A549 (cell line): ENCODE data around the gene TUBA1C. TPM values are rescaled to one million over a fixed set of nuclear protein-coding genes. Genes with fewer than 3 reads are reported as not detected.

Experiments
- ATAC-seq, 2 experiments: fragments of 200-7000 bp in 1 of 2; fragments of >200 bp in 1 of 2; cut with Nextera tagmentation in 1 of 2; cut with Tn5 transposase in 1 of 2; 3 replicates each; pipeline versions ENCODE4 v1.8.0 to v1.9.1; 2018 to 2020; ENCODE audit warnings: mild to moderate bottlenecking in 1 of 2, moderate library complexity in 1 of 2
- CTCF ChIA-PET: fragments of 300-600 bp; sonication (Branson Sonifier 250); formaldehyde crosslinking; extraction: SDS; loops from one replicate; lab custom pipeline; 2021; ENCODE audit warnings: antibody characterized with exemption, inconsistent platforms; lab: Yijun Ruan, JAX
- POLR2A ChIA-PET: fragments of 350-600 bp; formaldehyde crosslinking; extraction: SDS; loops from one replicate; lab custom pipeline; 2021; ENCODE audit warnings: antibody characterized with exemption, inconsistent platforms; lab: Yijun Ruan, JAX
- DNase-seq, 2 experiments: peaks; one replicate each; pipeline versions ENCODE4 v3.0.0 to v3.0.0-alpha.2; 2011 to 2016; ENCODE audit warnings: low read depth in 1 of 2, low spot score in 1 of 2
- FAIRE-seq: peaks from 2 replicates; lab custom pipeline; 2011; peaks lifted over from hg19 to GRCh38; lab: Jason Lieb, UNC
- H3K27ac ChIP-seq, 2 experiments: fragments of >200 bp; sonication (Bioruptor Twin); formaldehyde crosslinking; 3 replicates each; pipeline ENCODE4 v1.5.1; 2016 to 2017
- H3K4me1 ChIP-seq: fragments of >200 bp; sonication (Bioruptor Twin); formaldehyde crosslinking; 3 replicates; pipeline ENCODE4 v1.6.1; 2016
- H3K4me2 ChIP-seq: fragments of >200 bp; sonication (Bioruptor Twin); formaldehyde crosslinking; 3 replicates; pipeline ENCODE4 v1.6.1; 2016
- H3K4me3 ChIP-seq: fragments of >200 bp; sonication (Bioruptor Twin); formaldehyde crosslinking; 3 replicates; pipeline ENCODE4 v1.5.1; 2016
- H3K9me3 ChIP-seq: fragments of >200 bp; sonication (Bioruptor Twin); formaldehyde crosslinking; 3 replicates; pipeline ENCODE4 v1.6.1; 2016
- BCL3 ChIP-seq: fragments of >200 bp; sonication (Bioruptor Twin); formaldehyde crosslinking; IDR thresholded peaks from 3 replicates; pipeline ENCODE4 v1.6.1; 2016
- CBX2 ChIP-seq: fragments of 200-600 bp; sonication (generic); IDR thresholded peaks from 2 replicates; pipeline ENCODE4 v1.6.1; 2016; ENCODE audit warnings: low read depth, mild to moderate bottlenecking, borderline replicate concordance
- CBX8 ChIP-seq: fragments of 200-600 bp; sonication (generic); IDR thresholded peaks from 2 replicates; pipeline ENCODE4 v1.6.1; 2016
- CHD2 ChIP-seq: fragments of 150-350 bp; IDR thresholded peaks from 2 replicates; pipeline ENCODE4 v1.6.1; 2014; ENCODE audit warnings: low read length; ENCODE audit not compliant: partially characterized antibody
- EP300 ChIP-seq, 2 experiments: fragments of >200 bp; sonication (Bioruptor Twin); formaldehyde crosslinking; IDR thresholded peaks; 2 replicates in 1 of 2; 3 replicates in 1 of 2; pipeline ENCODE4 v1.6.1; 2016 to 2017
- HDAC2 ChIP-seq: fragments of 200-600 bp; sonication (generic); IDR thresholded peaks from 2 replicates; pipeline ENCODE4 v1.6.1; 2016
- HEYL ChIP-seq: fragments of 250-450 bp; sonication (Bioruptor Pico); IDR thresholded peaks from 2 replicates; pipeline ENCODE4 v1.8.0; 2021; ENCODE audit warnings: mild to moderate bottlenecking, moderate library complexity
- HOXA7 ChIP-seq: fragments of 250-450 bp; sonication (Bioruptor Pico); IDR thresholded peaks from 2 replicates; pipeline ENCODE4 v1.5.0; 2020; ENCODE audit warnings: mild to moderate bottlenecking, moderate library complexity
- HOXB5 ChIP-seq: fragments of 250-450 bp; sonication (Bioruptor Pico); IDR thresholded peaks from 2 replicates; pipeline ENCODE4 v1.5.0; 2020; ENCODE audit warnings: mild to moderate bottlenecking, moderate library complexity
- JUN ChIP-seq, 2 experiments: fragments of >200 bp; sonication (Bioruptor Twin); formaldehyde crosslinking; IDR thresholded peaks; 2 replicates in 1 of 2; 3 replicates in 1 of 2; pipeline ENCODE4 v1.6.1; 2016 to 2017
- JUNB ChIP-seq: fragments of >200 bp; sonication (Bioruptor Twin); formaldehyde crosslinking; IDR thresholded peaks from 2 replicates; pipeline ENCODE4 v1.6.1; 2016
- KDM1A ChIP-seq: fragments of 200-600 bp; sonication (generic); IDR thresholded peaks from 2 replicates; pipeline ENCODE4 v1.6.1; 2016; ENCODE audit warnings: low read depth, mild to moderate bottlenecking
- KDM5A ChIP-seq: fragments of 200-600 bp; sonication (generic); IDR thresholded peaks from 2 replicates; pipeline ENCODE4 v1.6.1; 2016; ENCODE audit warnings: antibody characterized with exemption, mild to moderate bottlenecking
- MAFK ChIP-seq: fragments of 450-650 bp; IDR thresholded peaks from 2 replicates; pipeline ENCODE4 v1.6.1; 2014; ENCODE audit not compliant: partially characterized antibody
- MAZ ChIP-seq: fragments of 150-350 bp; IDR thresholded peaks from 2 replicates; pipeline ENCODE4 v1.6.1; 2014; ENCODE audit warnings: antibody characterized with exemption, low read depth, low read length, borderline replicate concordance
- NFE2L2 ChIP-seq: fragments of 150-350 bp; conservative IDR thresholded peaks from 2 replicates; pipeline ENCODE4 v1.6.1; 2014; ENCODE audit warnings: low read length
- NPAS2 ChIP-seq: fragments of 250-450 bp; sonication (Bioruptor Pico); IDR thresholded peaks from 2 replicates; pipeline ENCODE4 v1.8.0; 2022; ENCODE audit warnings: mild to moderate bottlenecking, moderate library complexity, borderline replicate concordance
- PBX3 ChIP-seq: IDR thresholded peaks from 2 replicates; pipeline ENCODE4 v1.6.1; 2012
- PHF8 ChIP-seq: fragments of 200-600 bp; sonication (generic); IDR thresholded peaks from 2 replicates; pipeline ENCODE4 v1.6.1; 2016; ENCODE audit warnings: low read depth, mild to moderate bottlenecking, antibody characterized with exemption, moderate library complexity, borderline replicate concordance
- POLR2A ChIP-seq: IDR thresholded peaks from 2 replicates; pipeline ENCODE4 v1.6.1; 2012; ENCODE audit warnings: mild to moderate bottlenecking, low read length
- POLR2AphosphoS2 ChIP-seq: conservative IDR thresholded peaks from 2 replicates; pipeline ENCODE4 v1.6.1; 2012; ENCODE audit warnings: low read length, improper control_type of control experiment, inconsistent platforms
- RCOR1 ChIP-seq: fragments of 150-350 bp; IDR thresholded peaks from 2 replicates; pipeline ENCODE4 v1.6.1; 2014; ENCODE audit warnings: antibody characterized with exemption, low read length, low read depth
- REST ChIP-seq: fragments of 200-600 bp; sonication (generic); IDR thresholded peaks from 2 replicates; pipeline ENCODE4 v1.6.1; 2016; ENCODE audit warnings: antibody characterized with exemption, mild to moderate bottlenecking, moderate library complexity
- RFX5 ChIP-seq: fragments of 450-650 bp; IDR thresholded peaks from 2 replicates; pipeline ENCODE4 v1.7.1; 2014; ENCODE audit warnings: antibody characterized with exemption, mild to moderate bottlenecking, moderate library complexity
- RNF2 ChIP-seq: fragments of 200-600 bp; sonication (generic); IDR thresholded peaks from 2 replicates; pipeline ENCODE4 v1.6.1; 2016; ENCODE audit warnings: low read depth, mild to moderate bottlenecking, antibody characterized with exemption, moderate library complexity, borderline replicate concordance
- TFCP2L1 ChIP-seq: fragments of 250-450 bp; sonication (Bioruptor Pico); IDR thresholded peaks from 2 replicates; pipeline ENCODE4 v1.5.0; 2021; ENCODE audit warnings: mild to moderate bottlenecking
- USF2 ChIP-seq: fragments of 450-650 bp; IDR thresholded peaks from 2 replicates; pipeline ENCODE4 v1.6.1; 2014; ENCODE audit warnings: antibody characterized with exemption
- ZC3H11A ChIP-seq: fragments of 450-650 bp; IDR thresholded peaks from 2 replicates; pipeline ENCODE4 v1.6.1; 2014; ENCODE audit warnings: antibody characterized with exemption, mild to moderate bottlenecking
- WGBS: methylation state at CpG from one replicate; pipeline ENCODE4 v1.1.6; 2017; ENCODE audit errors: missing lambda C conversion rate; 5-methylcytosine and 5-hydroxymethylcytosine counted together
- polyA plus RNA-seq, 4 experiments: library from polyadenylated mRNA; depleted of rRNA in 3 of 4; stranded (reverse); fragments of >200 nt; fragmentation: RNase III in 1 of 4; extraction: RNeasy Plus Mini Kit Qiagen cat#74134 plus additional on column Dnase treatment in 1 of 4; gene quantifications; 2 replicates in 3 of 4; 3 replicates in 1 of 4; pipeline ENCODE4 v1.2.3, GENCODE V29; 2011 to 2017
- TF ChIP-seq, protein P1 (sequence below): IDR thresholded peaks from 2 replicates; pipeline ENCODE4 v1.6.1; 2012; ENCODE audit warnings: low read depth, borderline replicate concordance
- TF ChIP-seq, protein P2 (sequence below): IDR thresholded peaks from 2 replicates; pipeline ENCODE4 v1.6.1; 2012
- TF ChIP-seq, protein P3 (sequence below): fragments of >200 bp; sonication (Bioruptor Twin); formaldehyde crosslinking; IDR thresholded peaks from 3 replicates; pipeline ENCODE4 v1.5.1; 2016

TUBA1C gene
- polyA plus RNA-seq, 2 of the 4 experiments (the other 2 are of a cell fraction), result 1,183 to 1,656 TPM

DNA sequence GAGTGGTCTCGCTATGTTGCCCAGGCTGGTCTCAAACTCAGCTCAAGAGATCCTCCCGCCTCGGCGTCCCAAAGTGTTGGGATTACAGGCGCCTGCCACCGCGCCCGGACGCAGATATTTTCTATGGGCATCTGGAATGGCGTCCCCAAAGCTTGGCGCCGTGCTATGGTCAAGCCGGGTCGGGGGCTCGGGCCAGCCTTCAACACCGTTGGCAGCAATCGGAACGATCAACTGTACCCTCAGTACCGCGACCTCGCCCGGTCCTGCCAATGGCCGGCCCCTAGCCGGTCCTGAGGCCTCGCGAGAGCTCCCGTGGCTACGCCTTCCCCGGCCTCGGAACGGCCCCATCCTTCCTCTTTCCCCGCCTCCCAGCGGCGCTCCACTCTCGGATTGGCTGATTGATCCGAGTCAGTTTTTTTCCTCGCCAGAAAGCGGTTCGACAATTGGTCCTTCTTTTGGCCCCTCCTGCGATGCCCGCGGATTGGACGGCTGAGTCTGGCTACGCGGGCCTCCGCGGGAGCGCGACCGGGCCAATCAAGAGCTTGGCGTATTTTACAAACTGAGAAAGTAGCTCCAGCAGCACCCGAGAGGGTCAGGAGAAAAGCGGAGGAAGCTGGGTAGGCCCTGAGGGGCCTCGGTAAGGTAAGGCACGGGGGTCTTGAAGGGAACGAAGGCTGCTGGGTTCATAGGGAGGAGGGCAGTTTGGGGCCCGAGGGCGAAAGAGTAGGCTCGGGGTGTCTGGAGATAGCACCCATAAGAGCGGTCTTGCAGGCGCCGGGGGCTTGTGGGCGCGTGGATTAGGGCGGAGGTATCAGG is 58.0 kb downstream of the TUBA1C start, which contains the start of gene TROAP:
Gene TROAP, plus strand, starts transcription at position 548 of the 816 bp plus-strand sequence. CDS start 354 bp downstream, outside the sequence.
- peak within 1 kb of the TSS; percentile 62 for H3K4me3 ChIP-seq
- POLR2A ChIA-PET, result interaction anchor here (0.5 to 2.0 kb wide), 16 partner anchors 9 to 419 kb away, joined by 3 to 30 read pairs (median 4); partner anchors contain the start of genes C1QL4, MCRS1, SPATS2 and TMBIM6
- under 1% methylated on average over 63 of the region's 65 CpGs for WGBS
- CTCF ChIA-PET, result interaction anchor here (0.7 to 7.9 kb wide), 12 partner anchors 9 to 301 kb away, joined by 3 to 66 read pairs (median 9); partner anchors contain the start of genes C1QL4, DNAJC22, PRPF40B and PRPH
- H3K9me3 ChIP-seq, result no peaks in the 10 kb centered on the region
- H3K27ac ChIP-seq, result peak within 1 kb of the TSS; percentile 80 to 91
- H3K4me1 ChIP-seq, result peaks cover 12% of the 10 kb centered on the region; the same call in 2 of the 3 replicates
- FAIRE-seq (peak; percentile 54), DNase-seq (peak; percentile 98 to 99), ATAC-seq (peak; percentile 99 to 100)
- H3K4me2 ChIP-seq, result peak within 1 kb of the TSS; percentile 91
- TF ChIP-seq HEYL (CRISPR knock-in tag), result no peak
- TF ChIP-seq, protein P1, sequence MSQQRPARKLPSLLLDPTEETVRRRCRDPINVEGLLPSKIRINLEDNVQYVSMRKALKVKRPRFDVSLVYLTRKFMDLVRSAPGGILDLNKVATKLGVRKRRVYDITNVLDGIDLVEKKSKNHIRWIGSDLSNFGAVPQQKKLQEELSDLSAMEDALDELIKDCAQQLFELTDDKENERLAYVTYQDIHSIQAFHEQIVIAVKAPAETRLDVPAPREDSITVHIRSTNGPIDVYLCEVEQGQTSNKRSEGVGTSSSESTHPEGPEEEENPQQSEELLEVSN, result peak; percentile 51; the same call in 1 of the 2 replicates
- TF ChIP-seq TFCP2L1, result no peak
- TF ChIP-seq USF2, result no peak
- TF ChIP-seq ZC3H11A, result no peak
- no peak for TF ChIP-seq RNF2
- peak; percentile 94 for TF ChIP-seq POLR2A
- TF ChIP-seq HOXA7, result no peak
- TF ChIP-seq, protein P2, sequence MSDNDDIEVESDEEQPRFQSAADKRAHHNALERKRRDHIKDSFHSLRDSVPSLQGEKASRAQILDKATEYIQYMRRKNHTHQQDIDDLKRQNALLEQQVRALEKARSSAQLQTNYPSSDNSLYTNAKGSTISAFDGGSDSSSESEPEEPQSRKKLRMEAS, result peak; percentile 50; the same call in 1 of the 2 replicates
- no peak for TF ChIP-seq MAZ
- TF ChIP-seq CBX2, result no peak
- no peak for TF ChIP-seq JUNB
- TF ChIP-seq PHF8, result peak; percentile 33; the same call in 1 of the 2 replicates
- TF ChIP-seq BCL3, result peak; percentile 92; the same call in 1 of the 3 replicates
- peak; percentile 75; the same call in 1 of the 2 replicates for TF ChIP-seq RFX5
- TF ChIP-seq HOXB5 (CRISPR knock-in tag), result no peak
- TF ChIP-seq MAFK, result peak; percentile 8
- peak; percentile 86 for TF ChIP-seq CHD2
- no peak for TF ChIP-seq PBX3
- peak; percentile 14; the same call in 1 of the 2 replicates for TF ChIP-seq KDM1A
- no peak for TF ChIP-seq NPAS2 (CRISPR knock-in tag)
- no peak for TF ChIP-seq CBX8
- TF ChIP-seq NFE2L2, result no peak
- TF ChIP-seq, protein P3, sequence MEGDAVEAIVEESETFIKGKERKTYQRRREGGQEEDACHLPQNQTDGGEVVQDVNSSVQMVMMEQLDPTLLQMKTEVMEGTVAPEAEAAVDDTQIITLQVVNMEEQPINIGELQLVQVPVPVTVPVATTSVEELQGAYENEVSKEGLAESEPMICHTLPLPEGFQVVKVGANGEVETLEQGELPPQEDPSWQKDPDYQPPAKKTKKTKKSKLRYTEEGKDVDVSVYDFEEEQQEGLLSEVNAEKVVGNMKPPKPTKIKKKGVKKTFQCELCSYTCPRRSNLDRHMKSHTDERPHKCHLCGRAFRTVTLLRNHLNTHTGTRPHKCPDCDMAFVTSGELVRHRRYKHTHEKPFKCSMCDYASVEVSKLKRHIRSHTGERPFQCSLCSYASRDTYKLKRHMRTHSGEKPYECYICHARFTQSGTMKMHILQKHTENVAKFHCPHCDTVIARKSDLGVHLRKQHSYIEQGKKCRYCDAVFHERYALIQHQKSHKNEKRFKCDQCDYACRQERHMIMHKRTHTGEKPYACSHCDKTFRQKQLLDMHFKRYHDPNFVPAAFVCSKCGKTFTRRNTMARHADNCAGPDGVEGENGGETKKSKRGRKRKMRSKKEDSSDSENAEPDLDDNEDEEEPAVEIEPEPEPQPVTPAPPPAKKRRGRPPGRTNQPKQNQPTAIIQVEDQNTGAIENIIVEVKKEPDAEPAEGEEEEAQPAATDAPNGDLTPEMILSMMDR, result no peak
- no peak for TF ChIP-seq POLR2AphosphoS2
- TF ChIP-seq REST, result peak; percentile 82
- TF ChIP-seq JUN (IDR thresholded peaks at IDR 0.05), result peak; percentile 30 to 77; a peak in 2 of 5 replicates
- no peak for TF ChIP-seq RCOR1
- peak; percentile 98 for TF ChIP-seq HDAC2
- peak; percentile 98 for TF ChIP-seq KDM5A
- TF ChIP-seq EP300 (IDR thresholded peaks at IDR 0.05), result no peak
